ENCODE data around the gene SORCS2.

SORCS2 gene

DNA sequence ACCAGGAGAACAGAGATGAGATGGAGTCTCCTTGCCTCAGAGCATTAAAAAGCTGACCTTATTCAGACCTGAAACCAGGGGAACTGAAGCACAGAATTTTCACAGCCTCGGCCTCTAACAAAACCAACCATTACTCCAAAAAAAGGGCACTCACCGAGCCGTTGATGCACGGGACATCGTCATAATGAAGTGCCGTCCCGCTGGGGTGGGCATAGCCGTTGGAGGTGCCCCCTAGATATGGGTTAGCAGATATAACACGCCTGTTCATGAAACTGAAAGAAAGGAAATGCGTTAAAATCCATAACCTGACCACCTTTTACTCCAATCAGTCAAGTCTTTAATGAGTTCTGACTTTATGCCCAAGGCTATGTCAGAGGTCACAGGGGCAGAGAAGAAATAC, 593.7 kb downstream of the SORCS2 start:
- peaks cover 0 to 4% of the 10 kb centered on the region in 2 experiments; a peak in 1 of 3 replicates for H3K36me3 ChIP-seq (ENCODE audit: control insufficient read depth in 2 of 2, insufficient read depth in 1 of 2, low read length in 2 of 2)

More for the DNA sequence above, 593.7 kb downstream of the SORCS2 start:
- TF ChIP-seq, protein P1, sequence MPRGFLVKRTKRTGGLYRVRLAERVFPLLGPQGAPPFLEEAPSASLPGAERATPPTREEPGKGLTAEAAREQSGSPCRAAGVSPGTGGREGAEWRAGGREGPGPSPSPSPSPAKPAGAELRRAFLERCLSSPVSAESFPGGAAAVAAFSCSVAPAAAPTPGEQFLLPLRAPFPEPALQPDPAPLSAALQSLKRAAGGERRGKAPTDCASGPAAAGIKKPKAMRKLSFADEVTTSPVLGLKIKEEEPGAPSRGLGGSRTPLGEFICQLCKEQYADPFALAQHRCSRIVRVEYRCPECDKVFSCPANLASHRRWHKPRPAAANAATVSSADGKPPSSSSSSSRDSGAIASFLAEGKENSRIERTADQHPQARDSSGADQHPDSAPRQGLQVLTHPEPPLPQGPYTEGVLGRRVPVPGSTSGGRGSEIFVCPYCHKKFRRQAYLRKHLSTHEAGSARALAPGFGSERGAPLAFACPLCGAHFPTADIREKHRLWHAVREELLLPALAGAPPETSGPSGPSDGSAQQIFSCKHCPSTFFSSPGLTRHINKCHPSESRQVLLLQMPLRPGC (tag by site-specific recombination; IDR thresholded peaks at IDR 0.05) = no peak
- TF ChIP-seq ZNF701 (tag by site-specific recombination; IDR thresholded peaks at IDR 0.05) (no peak), IKZF3 (tag by site-specific recombination; IDR thresholded peaks at IDR 0.05) (no peak), ZNF585B (tag by site-specific recombination; IDR thresholded peaks at IDR 0.05) (no peak), KLF9 (tag by site-specific recombination; IDR thresholded peaks at IDR 0.05; ENCODE audit: low read depth) (no peak), ZNF596 (tag by site-specific recombination; IDR thresholded peaks at IDR 0.05) (no peak), GLIS2 (tag by site-specific recombination; IDR thresholded peaks at IDR 0.05) (no peak), ZNF521 (tag by site-specific recombination; IDR thresholded peaks at IDR 0.05) (no peak), TRIM28 (IDR thresholded peaks at IDR 0.05; ENCODE audit: borderline replicate concordance, low read length) (no peak), ZNF510 (tag by site-specific recombination; IDR thresholded peaks at IDR 0.05; ENCODE audit: insufficient replicate concordance) (no peak), YY1 (tag by site-specific recombination; IDR thresholded peaks at IDR 0.05) (no peak), ZNF239 (tag by site-specific recombination; IDR thresholded peaks at IDR 0.05) (no peak)
- TF ChIP-seq, protein P2, sequence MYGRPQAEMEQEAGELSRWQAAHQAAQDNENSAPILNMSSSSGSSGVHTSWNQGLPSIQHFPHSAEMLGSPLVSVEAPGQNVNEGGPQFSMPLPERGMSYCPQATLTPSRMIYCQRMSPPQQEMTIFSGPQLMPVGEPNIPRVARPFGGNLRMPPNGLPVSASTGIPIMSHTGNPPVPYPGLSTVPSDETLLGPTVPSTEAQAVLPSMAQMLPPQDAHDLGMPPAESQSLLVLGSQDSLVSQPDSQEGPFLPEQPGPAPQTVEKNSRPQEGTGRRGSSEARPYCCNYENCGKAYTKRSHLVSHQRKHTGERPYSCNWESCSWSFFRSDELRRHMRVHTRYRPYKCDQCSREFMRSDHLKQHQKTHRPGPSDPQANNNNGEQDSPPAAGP (tag by site-specific recombination; IDR thresholded peaks at IDR 0.05) = no peak
- TF ChIP-seq, protein P3, sequence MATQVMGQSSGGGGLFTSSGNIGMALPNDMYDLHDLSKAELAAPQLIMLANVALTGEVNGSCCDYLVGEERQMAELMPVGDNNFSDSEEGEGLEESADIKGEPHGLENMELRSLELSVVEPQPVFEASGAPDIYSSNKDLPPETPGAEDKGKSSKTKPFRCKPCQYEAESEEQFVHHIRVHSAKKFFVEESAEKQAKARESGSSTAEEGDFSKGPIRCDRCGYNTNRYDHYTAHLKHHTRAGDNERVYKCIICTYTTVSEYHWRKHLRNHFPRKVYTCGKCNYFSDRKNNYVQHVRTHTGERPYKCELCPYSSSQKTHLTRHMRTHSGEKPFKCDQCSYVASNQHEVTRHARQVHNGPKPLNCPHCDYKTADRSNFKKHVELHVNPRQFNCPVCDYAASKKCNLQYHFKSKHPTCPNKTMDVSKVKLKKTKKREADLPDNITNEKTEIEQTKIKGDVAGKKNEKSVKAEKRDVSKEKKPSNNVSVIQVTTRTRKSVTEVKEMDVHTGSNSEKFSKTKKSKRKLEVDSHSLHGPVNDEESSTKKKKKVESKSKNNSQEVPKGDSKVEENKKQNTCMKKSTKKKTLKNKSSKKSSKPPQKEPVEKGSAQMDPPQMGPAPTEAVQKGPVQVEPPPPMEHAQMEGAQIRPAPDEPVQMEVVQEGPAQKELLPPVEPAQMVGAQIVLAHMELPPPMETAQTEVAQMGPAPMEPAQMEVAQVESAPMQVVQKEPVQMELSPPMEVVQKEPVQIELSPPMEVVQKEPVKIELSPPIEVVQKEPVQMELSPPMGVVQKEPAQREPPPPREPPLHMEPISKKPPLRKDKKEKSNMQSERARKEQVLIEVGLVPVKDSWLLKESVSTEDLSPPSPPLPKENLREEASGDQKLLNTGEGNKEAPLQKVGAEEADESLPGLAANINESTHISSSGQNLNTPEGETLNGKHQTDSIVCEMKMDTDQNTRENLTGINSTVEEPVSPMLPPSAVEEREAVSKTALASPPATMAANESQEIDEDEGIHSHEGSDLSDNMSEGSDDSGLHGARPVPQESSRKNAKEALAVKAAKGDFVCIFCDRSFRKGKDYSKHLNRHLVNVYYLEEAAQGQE (tag by site-specific recombination; IDR thresholded peaks at IDR 0.05) = no peak
- TF ChIP-seq, protein P4, sequence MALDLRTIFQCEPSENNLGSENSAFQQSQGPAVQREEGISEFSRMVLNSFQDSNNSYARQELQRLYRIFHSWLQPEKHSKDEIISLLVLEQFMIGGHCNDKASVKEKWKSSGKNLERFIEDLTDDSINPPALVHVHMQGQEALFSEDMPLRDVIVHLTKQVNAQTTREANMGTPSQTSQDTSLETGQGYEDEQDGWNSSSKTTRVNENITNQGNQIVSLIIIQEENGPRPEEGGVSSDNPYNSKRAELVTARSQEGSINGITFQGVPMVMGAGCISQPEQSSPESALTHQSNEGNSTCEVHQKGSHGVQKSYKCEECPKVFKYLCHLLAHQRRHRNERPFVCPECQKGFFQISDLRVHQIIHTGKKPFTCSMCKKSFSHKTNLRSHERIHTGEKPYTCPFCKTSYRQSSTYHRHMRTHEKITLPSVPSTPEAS (tag by site-specific recombination; IDR thresholded peaks at IDR 0.05) = no peak
- TF ChIP-seq, protein P5, sequence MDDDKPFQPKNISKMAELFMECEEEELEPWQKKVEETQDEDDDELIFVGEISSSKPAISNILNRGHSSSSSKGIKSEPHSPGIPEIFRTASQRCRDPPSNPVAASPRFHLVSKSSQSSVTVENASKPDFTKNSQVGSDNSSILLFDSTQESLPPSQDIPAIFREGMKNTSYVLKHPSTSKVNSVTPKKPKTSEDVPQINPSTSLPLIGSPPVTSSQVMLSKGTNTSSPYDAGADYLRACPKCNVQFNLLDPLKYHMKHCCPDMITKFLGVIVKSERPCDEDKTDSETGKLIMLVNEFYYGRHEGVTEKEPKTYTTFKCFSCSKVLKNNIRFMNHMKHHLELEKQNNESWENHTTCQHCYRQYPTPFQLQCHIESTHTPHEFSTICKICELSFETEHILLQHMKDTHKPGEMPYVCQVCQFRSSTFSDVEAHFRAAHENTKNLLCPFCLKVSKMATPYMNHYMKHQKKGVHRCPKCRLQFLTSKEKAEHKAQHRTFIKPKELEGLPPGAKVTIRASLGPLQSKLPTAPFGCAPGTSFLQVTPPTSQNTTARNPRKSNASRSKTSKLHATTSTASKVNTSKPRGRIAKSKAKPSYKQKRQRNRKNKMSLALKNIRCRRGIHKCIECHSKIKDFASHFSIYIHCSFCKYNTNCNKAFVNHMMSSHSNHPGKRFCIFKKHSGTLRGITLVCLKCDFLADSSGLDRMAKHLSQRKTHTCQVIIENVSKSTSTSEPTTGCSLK (tag by site-specific recombination; IDR thresholded peaks at IDR 0.05) = no peak
- TF ChIP-seq, protein P6, sequence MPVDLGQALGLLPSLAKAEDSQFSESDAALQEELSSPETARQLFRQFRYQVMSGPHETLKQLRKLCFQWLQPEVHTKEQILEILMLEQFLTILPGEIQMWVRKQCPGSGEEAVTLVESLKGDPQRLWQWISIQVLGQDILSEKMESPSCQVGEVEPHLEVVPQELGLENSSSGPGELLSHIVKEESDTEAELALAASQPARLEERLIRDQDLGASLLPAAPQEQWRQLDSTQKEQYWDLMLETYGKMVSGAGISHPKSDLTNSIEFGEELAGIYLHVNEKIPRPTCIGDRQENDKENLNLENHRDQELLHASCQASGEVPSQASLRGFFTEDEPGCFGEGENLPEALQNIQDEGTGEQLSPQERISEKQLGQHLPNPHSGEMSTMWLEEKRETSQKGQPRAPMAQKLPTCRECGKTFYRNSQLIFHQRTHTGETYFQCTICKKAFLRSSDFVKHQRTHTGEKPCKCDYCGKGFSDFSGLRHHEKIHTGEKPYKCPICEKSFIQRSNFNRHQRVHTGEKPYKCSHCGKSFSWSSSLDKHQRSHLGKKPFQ (tag by site-specific recombination; IDR thresholded peaks at IDR 0.05) = no peak
- Histone ChIP-seq H3K9me3 (ENCODE audit: control insufficient read depth, insufficient read depth, low read depth, low read length) (no peaks in the 10 kb centered on the region), H3K4me3 (ENCODE audit: low read depth, low read length) (no peak overlapping the region), H3K27ac (ENCODE audit: extremely low read depth, low read depth, low read length) (no peak overlapping the region), H3K4me1 (ENCODE audit: control insufficient read depth, insufficient read depth, low read length) (no peaks in the 10 kb centered on the region)
- CTCF ChIA-PET = no interaction called here
- POLR2A ChIA-PET = no interaction called here

Measured in HEK293 (cell line).